22Rv1 (cell line): ENCODE measurements around the gene CASP8.

Experiments
- CTCF ChIP-seq: fragments of 450-650 bp; IDR thresholded peaks from 2 replicates; pipeline ENCODE4 v1.5.1; 2017; ENCODE audit warnings: mild to moderate bottlenecking
- ZFX ChIP-seq: fragments of 450-650 bp; IDR thresholded peaks from 2 replicates; pipeline ENCODE4 v1.6.1; 2017; ENCODE audit warnings: antibody characterized with exemption, borderline replicate concordance

GRCh38 chr2:201228912-201229290 is 31.4 kb upstream of the CASP8 start:
- TF ChIP-seq CTCF (no peak), ZFX (no peak)
